Prostate gland (tissue), 2 donors: ENCODE data around the gene LY6G6C.

Experiments used
- POLR2A ChIP-seq: fragments of 450-650 bp; IDR thresholded peaks from one replicate; pipeline ENCODE4 v1.6.1; 2016; ENCODE audit warnings: antibody characterized with exemption, mild to moderate bottlenecking
- POLR2AphosphoS5 ChIP-seq: sonication (generic); formaldehyde crosslinking; IDR thresholded peaks from one replicate; pipeline ENCODE4 v1.6.1; 2017; ENCODE audit warnings: antibody characterized with exemption
- TF ChIP-seq, protein P1 (sequence below), 4 experiments: fragments of 200-600 bp in 2 of 4; fragments of 450-650 bp in 2 of 4; sonication (generic) in 2 of 4; IDR thresholded peaks; 1 replicate in 3 of 4; 2 replicates in 1 of 4; pipeline ENCODE4 v1.5.1; 2016 to 2019; ENCODE audit warnings: antibody characterized with exemption in 4 of 4, mild to moderate bottlenecking in 2 of 4, moderate library complexity in 2 of 4

- TF ChIP-seq POLR2AphosphoS5: no peak
- TF ChIP-seq, protein P1, sequence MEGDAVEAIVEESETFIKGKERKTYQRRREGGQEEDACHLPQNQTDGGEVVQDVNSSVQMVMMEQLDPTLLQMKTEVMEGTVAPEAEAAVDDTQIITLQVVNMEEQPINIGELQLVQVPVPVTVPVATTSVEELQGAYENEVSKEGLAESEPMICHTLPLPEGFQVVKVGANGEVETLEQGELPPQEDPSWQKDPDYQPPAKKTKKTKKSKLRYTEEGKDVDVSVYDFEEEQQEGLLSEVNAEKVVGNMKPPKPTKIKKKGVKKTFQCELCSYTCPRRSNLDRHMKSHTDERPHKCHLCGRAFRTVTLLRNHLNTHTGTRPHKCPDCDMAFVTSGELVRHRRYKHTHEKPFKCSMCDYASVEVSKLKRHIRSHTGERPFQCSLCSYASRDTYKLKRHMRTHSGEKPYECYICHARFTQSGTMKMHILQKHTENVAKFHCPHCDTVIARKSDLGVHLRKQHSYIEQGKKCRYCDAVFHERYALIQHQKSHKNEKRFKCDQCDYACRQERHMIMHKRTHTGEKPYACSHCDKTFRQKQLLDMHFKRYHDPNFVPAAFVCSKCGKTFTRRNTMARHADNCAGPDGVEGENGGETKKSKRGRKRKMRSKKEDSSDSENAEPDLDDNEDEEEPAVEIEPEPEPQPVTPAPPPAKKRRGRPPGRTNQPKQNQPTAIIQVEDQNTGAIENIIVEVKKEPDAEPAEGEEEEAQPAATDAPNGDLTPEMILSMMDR (IDR thresholded peaks at IDR 0.05): no peak
- TF ChIP-seq POLR2A: no peak
Measured at GRCh38 chr6:31721351-31722020, at the start of gene LY6G6C.
